Astrocyte of the hippocampus (primary cell): ENCODE measurements around the gene CALU.

Experiments
- DNase-seq: peaks from one replicate; pipeline ENCODE4 v3.0.0; 2011; ENCODE audit warnings: low read depth, low spot score

CALU gene

DNA sequence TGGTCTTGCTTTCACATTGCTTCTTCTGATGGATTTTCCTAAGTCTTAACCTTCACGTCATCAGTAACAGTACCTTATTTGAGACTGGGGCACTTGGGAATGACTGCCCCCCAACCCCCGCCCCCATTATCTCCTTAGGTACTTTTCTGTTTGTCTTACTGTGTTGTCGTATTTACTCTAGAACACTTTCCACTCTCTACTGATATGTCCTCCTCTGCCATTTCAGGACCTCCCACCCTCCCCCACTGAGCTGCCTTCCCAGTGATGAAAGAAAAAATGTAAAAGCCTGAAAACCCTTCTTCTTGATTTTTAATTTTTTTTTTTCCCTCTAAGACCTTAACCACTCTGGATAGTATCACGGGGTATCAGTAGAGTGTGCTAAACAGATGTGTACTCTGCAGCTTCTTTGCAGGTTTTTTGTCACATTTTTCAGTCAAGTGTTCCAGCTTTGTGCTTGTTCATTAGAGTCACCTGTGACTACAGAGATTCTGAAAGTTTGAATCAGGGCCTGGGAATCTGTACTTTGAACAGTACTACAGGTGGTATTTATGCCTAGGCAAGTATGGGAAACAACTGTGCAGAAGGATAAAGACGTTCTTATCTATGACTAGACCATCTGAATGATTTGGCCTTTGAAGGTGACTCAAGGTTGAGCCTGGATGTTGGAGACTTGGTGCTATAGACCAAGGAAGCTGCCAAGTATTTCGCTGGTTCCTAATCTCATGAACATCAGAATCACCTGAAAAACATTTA lies 8.3 kb downstream of the CALU start:
- DNase-seq = no peak

DNA sequence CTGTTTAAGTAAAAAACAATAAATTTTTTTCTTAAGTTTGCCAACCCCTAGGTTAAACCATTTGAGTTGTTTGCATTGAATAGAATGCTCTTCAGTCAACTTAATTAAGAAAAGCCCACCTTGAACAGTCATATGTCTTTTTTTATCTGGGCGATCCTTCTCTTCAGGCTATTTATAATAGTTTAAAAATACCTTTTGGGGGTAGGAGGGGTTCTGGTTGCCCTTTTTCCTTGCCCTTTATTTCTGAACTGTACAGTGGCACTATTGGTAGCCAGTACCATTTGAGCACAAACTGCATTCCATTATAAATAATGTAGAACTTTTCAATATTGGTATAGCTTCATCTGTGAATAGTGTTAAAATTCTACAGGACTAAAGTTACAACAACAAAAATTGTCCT lies 13.1 kb downstream of the CALU start:
- no peak for DNase-seq

DNA sequence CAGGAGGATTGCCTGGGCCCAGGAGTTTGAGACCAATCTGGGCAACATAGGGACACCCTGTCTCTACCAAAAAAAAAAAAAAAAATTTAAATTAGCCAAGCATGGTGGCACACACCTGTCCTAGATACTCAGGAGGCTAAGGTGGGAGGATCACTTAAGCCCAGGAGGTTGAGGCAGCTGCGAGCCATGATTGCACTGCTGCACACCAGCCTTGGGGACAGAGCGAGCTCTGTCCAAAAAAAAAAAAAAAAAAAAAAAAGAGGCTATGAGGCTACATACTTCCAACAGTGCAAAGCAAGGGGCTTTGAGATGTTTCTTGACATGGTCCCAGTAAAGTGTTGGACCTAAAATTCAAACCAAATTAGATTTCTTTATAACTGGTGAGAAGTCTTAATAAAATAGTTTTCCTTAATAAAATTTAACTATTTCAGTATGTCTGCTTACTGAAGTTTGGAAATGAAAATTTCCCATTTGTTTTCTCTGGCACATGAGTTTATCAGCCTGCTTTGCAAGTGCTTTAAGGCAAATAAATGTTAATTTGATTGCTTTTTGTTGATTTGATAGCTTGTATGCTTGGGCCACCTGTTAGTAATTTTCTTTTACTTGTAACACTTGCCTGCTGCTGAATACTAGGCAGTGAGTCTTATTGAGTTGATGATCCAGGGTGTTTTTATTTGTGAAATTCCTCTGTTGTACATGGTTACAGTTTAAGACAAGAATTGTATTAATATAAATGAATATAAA lies 16.1 kb downstream of the CALU start:
- DNase-seq = no peak

DNA sequence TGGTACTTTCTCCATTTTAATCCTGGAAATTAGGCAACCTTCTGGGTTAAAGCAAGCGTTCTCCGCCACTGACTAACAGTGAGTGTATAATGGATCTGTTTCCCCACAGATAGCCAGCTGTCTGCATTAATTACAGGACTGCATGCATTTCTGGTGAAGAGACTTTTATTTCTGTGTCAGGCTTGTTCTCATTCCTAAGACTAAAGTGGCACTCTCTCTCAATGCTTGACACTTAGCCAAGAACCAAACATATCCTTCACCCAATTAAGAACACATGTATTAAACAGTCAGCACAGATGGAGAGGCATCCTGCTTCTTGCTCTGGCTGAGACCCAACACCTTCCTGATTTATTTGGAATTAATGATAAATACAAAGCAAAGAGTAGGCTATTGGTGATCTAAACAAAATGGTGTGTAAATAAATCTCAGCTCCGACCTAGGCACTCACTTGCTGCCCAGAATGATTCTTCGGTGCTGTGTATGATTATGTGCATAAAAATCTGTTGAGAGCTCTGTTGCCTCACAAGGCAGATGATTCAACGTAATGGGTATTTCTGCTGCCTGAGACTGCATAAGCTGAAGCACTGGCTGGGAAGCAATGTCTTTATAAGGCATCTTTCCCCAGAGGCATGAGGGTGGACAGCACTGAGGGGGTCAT lies 16.8 kb downstream of the CALU start:
- peak; percentile 83 for DNase-seq

DNA sequence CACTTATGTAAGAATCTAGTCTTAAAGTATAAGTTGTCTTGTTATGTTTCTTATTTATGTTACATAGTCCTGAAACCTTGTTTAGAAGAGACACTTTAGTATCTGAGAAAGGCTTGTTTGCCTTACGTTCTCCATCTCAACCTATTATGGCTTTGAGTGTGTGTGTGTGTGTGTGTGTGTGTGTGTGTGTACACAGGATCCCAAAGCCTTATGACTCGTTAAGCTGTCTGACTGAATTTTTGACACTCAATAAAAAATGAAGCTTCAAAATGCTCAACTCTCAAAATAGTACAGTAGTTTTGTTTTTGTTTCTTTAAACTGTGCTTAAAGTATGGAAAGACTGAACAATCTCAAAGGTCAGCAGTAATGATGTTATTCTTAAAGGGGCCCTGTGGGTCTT lies 18.0 kb downstream of the CALU start:
- DNase-seq = peak; percentile 22

DNA sequence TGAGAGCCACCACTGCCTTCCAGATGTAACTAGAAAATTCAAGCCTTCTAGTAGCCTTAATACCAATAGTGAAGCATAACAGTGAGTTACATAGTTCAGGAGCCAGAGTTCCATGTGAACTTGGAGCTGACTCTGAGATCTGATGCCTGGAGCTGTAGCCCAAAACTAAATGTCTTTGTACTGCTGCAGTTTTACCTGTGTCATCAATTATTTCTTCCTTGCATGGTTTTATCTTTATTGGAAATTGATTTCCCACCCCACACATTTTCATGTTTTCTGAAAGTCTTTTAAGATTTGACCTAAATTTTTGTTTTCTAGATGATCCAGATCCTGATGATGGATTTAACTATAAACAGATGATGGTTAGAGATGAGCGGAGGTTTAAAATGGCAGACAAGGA lies 19.4 kb downstream of the CALU start:
- DNase-seq = no peak

DNA sequence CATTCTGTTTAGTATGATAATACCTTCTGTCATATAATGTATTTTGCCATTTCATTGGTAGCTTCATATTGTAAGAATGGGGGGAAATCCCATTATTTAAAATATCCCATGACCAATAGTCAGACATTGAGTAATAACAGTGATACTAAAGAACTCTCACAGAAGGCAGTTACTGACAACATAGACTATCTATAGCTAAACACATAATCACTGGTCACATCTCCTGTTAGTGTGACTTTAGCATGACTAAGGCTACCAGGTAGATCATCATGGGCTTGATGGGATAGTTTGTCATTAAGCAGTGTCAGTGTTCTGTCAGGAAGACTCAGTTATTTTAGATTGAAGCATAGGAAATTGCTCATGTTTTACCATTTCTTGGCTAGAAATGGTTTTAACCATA lies 20.1 kb downstream of the CALU start:
- no peak for DNase-seq

DNA sequence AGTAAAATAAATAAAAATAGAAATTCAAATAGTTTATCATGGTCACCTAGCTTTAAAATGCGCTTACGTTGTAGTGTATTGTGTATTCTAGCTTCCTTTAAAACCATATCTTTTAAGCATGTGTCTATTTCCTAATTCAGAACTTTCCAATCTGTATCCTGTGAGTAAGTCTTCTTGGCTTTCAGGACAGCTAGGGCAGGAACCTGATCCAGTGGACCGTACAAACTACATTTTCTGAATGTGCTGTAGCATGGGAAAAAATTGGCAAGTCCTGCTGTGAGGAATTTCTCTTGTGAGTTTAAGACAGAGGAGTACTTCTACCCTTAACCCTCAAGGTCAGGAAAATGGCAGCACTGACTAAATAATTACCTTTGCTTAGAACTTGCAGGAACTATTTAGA lies 24.4 kb downstream of the CALU start:
- no peak for DNase-seq

DNA sequence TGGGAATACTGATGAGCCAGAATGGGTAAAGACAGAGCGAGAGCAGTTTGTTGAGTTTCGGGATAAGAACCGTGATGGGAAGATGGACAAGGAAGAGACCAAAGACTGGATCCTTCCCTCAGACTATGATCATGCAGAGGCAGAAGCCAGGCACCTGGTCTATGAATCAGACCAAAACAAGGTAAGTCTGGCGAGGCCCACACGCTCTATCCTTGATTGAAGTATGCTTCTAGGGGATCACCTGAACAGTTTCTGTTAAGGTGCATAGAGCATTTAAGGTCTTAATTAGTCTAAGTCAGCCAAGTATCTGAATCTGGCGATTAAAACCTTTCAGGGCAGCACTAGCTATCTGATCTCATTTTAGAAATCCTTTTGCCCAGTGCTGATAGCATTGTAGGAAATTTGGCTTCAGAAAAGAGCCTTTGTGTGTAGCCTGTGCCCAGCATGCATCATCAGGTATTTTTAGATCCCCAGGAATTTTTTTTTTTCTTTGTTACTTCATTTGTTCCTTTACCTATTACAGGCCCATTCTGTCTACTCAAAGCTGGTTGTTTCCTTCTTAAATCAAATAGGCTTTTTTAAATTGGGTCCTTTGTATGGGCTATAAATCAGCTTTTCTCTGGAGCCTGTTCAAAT lies 28.4 kb downstream of the CALU start:
- no peak for DNase-seq

DNA sequence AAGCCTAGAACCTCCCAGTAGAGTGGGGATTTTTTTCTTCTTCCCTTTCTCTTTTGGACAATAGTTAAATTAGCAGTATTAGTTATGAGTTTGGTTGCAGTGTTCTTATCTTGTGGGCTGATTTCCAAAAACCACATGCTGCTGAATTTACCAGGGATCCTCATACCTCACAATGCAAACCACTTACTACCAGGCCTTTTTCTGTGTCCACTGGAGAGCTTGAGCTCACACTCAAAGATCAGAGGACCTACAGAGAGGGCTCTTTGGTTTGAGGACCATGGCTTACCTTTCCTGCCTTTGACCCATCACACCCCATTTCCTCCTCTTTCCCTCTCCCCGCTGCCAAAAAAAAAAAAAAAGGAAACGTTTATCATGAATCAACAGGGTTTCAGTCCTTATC lies 31.1 kb downstream of the CALU start:
- peak; percentile 50 for DNase-seq

DNA sequence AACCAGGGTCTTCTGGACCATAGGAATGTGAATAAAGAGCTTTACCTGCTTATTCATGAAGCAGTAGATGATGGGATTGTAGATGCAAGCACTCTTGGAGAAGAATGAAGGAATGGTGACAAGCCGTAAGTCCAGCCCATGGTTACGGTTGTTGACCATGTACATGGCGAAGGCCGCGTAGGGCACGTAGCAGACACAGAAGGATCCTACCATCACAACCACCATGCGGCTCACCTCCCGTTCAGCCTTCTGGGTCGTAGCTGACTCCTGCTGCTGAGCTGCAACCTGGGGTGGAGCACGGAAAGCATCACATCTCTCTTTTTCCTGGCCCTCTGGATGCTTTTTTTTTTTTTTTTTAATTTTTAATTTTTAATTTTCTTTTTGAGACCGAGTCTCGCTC lies 34.4 kb downstream of the CALU start:
- DNase-seq = no peak

DNA sequence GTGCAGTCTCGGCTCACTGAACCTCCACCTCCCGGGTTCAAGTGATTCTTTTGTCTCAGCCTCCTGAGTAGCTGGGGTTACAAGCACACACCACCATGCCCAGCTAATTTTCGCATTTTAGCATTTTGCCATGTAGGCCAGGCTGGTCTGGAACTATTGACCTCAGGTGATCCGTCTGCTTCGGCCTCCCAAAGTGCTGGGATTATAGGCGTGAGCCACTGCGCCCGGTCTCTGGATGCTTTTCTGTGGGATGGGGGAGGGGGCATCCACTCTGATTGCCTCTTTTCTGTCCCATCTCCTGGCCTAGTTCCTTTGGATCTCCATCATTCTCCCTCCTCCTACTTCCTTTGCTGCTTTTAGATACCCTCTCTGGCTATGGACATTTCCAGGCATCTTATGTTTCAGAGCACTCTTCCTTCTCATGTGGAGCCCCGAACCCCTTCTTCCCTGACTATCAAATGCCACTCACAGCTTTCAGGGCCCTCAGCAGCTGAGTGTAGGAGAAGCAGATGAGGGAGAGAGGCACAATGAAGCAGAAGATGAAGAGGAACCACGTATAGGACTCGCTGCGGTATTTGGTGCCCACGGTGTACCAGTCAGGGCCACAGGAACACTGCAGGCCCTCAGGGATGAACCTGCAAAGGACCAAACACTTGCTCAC lies 35.0 kb downstream of the CALU start:
- DNase-seq = no peak

DNA sequence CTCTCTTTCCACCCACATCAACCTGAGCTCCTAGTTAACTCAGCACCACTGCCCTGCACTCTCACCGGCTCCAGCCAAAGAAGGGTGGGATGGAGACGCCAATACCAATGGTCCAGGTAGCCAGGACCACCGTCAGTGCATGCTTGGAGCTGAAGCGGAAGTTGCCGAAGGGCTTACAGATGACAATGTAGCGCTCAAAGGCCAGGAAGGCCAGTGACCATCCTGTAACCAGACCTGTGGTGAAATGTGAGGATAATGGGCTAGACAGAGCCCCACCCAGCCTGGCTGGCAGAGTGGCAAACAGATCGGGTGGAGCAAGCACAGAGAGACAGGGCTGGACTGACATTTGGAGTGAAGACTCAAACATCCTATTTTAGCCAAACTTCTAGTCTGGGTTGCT lies 35.8 kb downstream of the CALU start:
- no peak for DNase-seq

DNA sequence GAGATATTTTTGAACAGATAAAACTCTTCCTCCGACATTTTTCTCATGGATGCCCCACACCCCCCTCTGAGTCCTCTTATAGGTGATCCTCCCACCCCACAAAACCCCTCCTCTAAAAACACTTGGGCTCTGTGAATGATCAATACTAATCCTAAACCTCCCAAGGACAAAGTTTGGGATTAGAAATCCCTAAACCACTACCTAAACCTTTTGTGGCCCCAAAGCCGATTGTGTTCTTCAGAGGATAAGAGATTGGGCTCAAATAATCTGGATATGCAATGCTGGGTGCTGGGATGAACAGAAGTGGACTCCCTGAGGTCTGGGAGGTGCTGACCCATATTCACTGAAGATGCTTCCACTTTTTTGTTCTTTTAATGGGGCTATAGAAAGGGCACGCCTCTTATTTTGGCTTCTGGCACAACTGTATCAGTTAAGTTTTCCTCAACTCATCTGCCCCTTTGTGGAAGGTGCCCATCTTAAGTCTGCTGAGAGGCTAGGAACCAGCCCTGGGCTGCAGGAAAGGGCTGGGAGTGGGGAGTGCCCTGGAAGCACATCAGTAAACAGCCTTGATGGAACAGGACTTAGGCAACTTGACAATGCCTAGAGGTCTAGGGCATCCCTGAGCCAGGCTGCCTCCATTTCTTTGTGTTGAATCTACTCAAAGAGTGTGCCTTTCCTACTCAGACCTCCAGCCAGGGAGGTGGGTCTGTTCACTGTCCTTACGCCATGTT lies 36.8 kb downstream of the CALU start, which contains the start of gene OPN1SW:
Gene OPN1SW (minus strand): TSS at position 51 of the 731 bp plus-strand sequence. CDS start 13 bp downstream, at position 38.
- no peak for DNase-seq

DNA sequence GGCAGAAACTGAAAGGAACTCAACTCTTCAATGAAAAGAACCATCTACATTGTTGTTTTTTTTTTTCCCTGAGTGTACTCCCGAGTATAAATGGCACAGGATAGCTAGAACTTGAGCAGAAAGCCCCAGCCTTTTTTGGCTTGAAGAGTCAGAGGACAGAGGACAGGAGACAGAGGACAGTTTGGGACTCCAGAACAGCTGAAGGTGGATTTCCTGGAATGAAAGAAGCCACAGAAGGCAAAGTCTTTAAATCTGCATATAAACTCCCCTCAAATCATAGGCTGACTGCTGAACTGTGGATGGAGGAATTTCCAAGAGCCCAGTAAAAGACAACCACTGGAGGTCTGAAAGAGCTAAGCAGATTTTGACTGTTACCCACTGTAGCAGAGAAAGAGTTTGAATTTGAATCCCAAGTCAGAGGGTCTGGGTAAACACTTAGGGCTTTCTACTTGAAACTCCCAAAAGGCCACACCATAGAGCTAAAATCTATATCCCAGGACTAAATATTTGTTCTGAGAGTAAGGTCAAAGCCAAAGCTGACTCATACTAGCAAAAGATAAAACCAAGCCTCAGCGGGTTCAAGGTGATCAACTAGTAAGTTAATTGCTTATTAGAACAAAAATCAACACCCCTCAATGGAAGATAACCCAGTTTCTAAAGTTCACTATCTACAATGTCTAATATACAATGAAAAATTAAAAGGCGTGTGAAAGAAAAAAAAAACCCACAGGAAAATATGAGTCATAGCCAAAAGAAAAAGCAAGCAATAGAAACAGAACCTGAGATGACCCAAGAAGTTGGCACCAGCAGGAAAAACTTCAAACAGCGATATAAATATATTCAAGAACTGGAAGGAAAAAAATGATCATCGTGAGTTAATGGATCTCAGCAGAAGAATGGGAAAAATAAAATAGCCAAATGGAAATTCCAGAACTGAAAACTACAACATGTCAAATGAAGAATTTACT lies 38.3 kb downstream of the CALU start:
- no peak for DNase-seq

DNA sequence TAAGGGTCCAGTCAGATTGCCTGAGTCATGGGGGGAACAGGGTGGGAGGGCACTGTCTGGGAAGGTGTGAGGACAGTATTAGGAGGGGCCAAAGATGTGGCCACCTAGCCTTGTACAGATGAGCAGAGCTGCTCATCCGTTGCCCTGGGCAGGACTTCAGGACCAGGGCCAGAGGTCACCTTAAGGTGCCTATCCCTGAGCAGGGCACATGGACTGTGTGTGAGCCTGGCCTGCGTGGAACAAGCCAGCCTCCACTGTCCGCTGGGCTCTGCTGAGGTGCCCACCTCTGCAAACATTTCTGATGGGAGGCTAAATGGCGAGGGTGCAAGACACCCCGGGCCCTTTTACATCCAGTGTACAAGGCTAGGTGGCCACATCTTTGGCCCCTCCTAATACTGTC lies 39.8 kb downstream of the CALU start:
- no peak for DNase-seq

DNA sequence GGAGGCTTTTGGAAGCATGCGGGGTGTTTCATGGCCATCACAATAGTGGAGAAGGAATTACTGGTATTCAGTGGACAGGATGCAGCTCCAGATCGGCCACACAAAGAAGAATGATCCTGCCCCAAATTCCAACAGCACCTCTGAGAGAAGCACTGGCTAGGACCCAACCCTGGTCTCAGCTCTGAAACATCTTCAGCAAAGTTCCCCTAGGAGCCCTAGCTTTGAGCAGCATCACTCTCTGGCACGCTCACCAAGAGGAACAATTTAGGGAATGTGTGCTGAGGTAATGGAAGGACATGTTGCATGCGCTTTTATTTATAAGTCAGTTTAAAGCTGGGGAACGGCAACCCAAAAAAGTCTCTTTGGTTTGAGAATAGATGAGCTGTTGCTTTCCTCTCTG lies 42.0 kb downstream of the CALU start:
- DNase-seq = peak; percentile 61

DNA sequence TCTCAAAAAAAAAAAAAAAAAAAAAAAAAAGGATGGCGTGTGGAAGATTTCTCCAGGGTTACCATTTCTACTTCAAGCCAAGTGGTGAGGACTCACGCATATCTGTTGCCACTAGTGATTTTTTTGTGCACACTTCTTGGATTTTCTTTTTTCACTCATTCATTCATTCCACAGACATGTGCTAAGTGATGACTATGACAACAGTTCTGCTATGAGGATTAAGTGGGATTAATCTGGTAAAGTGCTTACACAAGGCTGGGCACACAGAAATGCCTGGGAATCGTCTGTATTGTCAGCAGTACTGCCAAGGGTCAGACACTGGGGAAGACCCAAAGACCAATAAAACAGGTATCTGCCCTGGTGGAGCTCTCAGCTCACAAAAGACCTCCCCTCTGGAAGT lies 42.7 kb downstream of the CALU start:
- DNase-seq = no peak

DNA sequence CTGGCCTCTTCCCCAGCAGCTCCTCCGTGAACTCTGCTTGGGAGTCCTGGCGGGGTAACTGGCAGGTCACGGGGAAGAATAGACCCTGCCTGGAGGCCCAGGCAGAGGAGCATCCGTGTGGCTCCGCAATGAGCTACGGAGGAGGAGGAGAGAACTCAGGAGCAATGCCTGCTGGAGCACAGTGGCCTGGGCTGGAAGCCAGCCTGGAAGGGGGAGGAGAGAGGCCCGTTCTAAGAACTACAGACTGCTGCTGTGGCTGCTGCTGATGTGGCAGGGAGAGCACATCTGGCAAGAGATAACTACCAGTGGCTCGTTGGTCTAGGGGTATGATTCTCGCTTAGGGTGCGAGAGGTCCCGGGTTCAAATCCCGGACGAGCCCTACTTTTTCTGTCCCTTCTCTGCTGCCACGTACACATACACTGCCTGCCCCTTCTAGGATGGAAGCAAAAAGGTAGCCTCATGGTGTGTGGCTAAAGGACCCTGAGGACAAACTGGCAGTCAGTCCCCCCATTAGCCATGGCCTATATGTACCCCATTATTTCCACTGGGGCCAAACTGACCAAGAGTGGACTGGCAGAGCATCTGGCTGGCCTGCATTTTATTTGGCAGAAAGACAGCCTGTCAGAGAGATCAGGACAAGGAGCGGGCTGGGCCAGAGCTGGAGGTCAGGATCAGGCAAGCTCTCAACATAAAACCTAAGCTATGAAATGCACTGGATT lies 44.1 kb downstream of the CALU start:
- peak; percentile 82 for DNase-seq
